Measurements from ENCODE around the gene ZBTB34. TPM values are rescaled to one million over a fixed set of nuclear protein-coding genes. Genes with fewer than 3 reads are reported as not detected.
"Not testable (repeated sequence)": the region's sequence is repeated elsewhere in the genome, so short reads cannot be mapped to it uniquely, and the experiment has no call there.

The ZBTB34 gene
- 10 to 100 TPM; 10.8 to 15.9 (median 13.0) TPM for total RNA-seq

GRCh38 chr9:126860077-126860756, at the start of gene ZBTB34:
Gene ZBTB34, plus strand, starts transcription at chr9:126860639. Its CDS starts 18,761 bp downstream, at chr9:126879400.
- Histone ChIP-seq H3K4me1 (peaks cover 39% of the 10 kb centered on the region), H3K36me3 (peaks cover 3% of the 10 kb centered on the region), H3K27ac (peak within 1 kb of the TSS; percentile 91), H3K4me3 (peak within 1 kb of the TSS; percentile 97), H3K9me3 (no peaks in the 10 kb centered on the region), H3K27me3 (no peaks in the 10 kb centered on the region)
- TF ChIP-seq CTCF (IDR thresholded peaks at IDR 0.05) (peak; percentile 96 to 100), EP300 (IDR thresholded peaks at IDR 0.05) (no peak)
- WGBS: under 1% methylated on average over 21 of the region's 67 CpGs
- peak in 1 of 2 donors; percentile 76 for DNase-seq (ENCODE audit: low spot score in 2 of 2)

DNA sequence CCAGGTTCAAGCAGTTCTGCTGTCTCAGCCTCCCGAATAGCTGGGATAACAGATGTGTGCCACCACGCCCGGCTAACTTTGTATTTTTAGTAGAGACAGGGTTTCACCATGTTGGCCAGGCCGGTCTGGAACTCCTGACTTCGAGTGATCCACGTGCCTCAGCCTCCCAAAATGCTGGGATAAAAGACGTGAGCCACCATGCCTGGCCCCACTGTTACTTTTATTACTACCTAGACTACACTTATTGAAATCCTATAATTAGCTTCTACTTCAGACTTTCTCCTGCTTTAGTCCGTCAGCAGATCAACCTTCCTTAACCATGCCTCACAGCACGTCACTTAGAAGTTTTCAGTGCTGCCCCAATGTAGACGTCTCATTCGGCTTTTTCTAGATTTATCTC, 47.4 kb upstream of the ZBTB34 start:
- no peak overlapping the region for H3K27ac ChIP-seq
- peaks cover 43% of the 10 kb centered on the region for H3K36me3 ChIP-seq
- DNase-seq (ENCODE audit: low spot score in 2 of 2): no peak
- H3K4me3 ChIP-seq: no peak overlapping the region
- H3K4me1 ChIP-seq: peaks cover 11% of the 10 kb centered on the region
- WGBS: 96% methylated on average over 11 of the region's 11 CpGs
- H3K27me3 ChIP-seq: no peaks in the 10 kb centered on the region
- TF ChIP-seq EP300 (IDR thresholded peaks at IDR 0.05): no peak
- no peak for TF ChIP-seq POLR2A (IDR thresholded peaks at IDR 0.05)
- no peak for TF ChIP-seq POLR2AphosphoS5 (IDR thresholded peaks at IDR 0.05)
- TF ChIP-seq CTCF (IDR thresholded peaks at IDR 0.05): no peak
- peaks cover 1% of the 10 kb centered on the region for H3K9me3 ChIP-seq

DNA sequence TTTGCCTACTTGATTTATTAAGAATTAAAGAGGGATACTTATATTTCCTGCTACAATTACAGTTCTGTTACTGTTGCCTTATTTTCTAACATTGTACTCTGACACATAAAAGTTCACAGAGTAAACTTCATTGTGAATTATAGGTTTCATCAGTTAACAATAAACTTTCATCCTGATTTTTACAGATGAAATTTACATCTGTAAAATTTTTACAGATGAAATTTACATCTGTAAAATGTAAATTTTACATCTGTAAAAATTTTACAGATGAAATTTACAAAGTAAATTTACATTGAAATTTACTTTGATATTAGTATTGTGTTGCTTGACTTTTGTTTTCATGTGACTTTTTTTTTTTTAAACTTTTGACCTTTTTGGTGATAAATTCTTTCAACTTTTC, 46.3 kb upstream of the ZBTB34 start:
- TF ChIP-seq POLR2AphosphoS5 (IDR thresholded peaks at IDR 0.05) (no peak), POLR2A (IDR thresholded peaks at IDR 0.05) (no peak), CTCF (IDR thresholded peaks at IDR 0.05) (no peak), EP300 (IDR thresholded peaks at IDR 0.05) (no peak)
- Histone ChIP-seq H3K9me3 (peaks cover 7% of the 10 kb centered on the region), H3K27ac (no peak overlapping the region), H3K36me3 (peaks cover 48% of the 10 kb centered on the region), H3K27me3 (no peaks in the 10 kb centered on the region), H3K4me3 (no peak overlapping the region), H3K4me1 (peaks cover 3% of the 10 kb centered on the region)
- DNase-seq (ENCODE audit: low spot score in 2 of 2): no peak

DNA sequence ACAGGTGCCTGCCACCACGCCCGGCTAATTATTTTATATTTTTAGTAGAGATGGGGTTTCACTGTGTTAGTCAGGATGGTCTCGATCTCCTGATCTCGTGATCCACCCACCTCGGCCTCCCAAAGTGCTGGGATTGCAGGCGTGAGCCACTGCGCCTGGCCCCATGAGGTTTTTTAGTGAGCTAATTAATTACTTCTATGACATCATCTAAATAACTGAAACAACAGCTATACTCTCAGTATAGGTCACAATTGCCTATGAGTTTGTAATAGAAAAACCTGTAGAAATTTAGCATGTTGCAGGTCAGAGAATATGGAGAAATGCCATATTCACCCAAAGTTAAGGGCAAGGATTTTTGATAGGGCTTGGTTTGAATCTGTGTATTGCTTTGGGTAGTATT, 42.8 kb upstream of the ZBTB34 start:
- H3K4me3 ChIP-seq; H3K9me3 ChIP-seq; H3K27me3 ChIP-seq; H3K27ac ChIP-seq; H3K4me1 ChIP-seq; DNase-seq (ENCODE audit: low spot score in 2 of 2): not testable (repeated sequence)
- WGBS: 99% methylated on average over 7 of the region's 7 CpGs
- peaks cover 35% of the 10 kb centered on the region for H3K36me3 ChIP-seq

GRCh38 chr9:126818482-126818881, 42.0 kb upstream of the ZBTB34 start:
- 92% methylated on average over 5 of the region's 5 CpGs for WGBS
- H3K4me3 ChIP-seq: no peak overlapping the region
- DNase-seq (ENCODE audit: low spot score in 2 of 2): no peak
- H3K27ac ChIP-seq: no peak overlapping the region
- peaks cover 7% of the 10 kb centered on the region for H3K9me3 ChIP-seq
- no peaks in the 10 kb centered on the region for H3K4me1 ChIP-seq
- peaks cover 27% of the 10 kb centered on the region for H3K36me3 ChIP-seq
- no peak for TF ChIP-seq POLR2A (IDR thresholded peaks at IDR 0.05)
- TF ChIP-seq CTCF (IDR thresholded peaks at IDR 0.05): no peak
- TF ChIP-seq EP300 (IDR thresholded peaks at IDR 0.05): no peak
- TF ChIP-seq POLR2AphosphoS5 (IDR thresholded peaks at IDR 0.05): no peak
- H3K27me3 ChIP-seq: no peaks in the 10 kb centered on the region

DNA sequence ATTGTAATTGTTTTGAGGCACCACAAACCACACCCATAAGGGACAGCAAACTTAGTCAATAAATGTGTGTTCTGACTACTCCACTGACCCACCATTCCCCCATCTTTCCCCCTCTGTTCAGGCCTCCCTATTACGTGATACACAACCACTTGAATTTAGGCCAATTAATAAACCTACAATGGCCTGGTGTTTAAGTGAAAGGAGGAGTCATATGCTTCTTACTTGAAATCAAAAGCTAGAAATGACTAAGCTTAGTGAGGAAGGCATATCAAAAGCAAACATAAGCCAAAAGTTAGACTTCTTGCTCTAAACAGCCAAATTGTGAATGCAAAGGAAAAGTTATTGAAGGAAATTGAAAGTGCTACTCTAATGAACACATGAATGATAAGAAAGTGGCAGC, 41.0 kb upstream of the ZBTB34 start:
- no peak for TF ChIP-seq POLR2A (IDR thresholded peaks at IDR 0.05)
- no peak for TF ChIP-seq CTCF (IDR thresholded peaks at IDR 0.05)
- TF ChIP-seq EP300 (IDR thresholded peaks at IDR 0.05): no peak
- no peak for TF ChIP-seq POLR2AphosphoS5 (IDR thresholded peaks at IDR 0.05)
- H3K36me3 ChIP-seq: peaks cover 23% of the 10 kb centered on the region
- WGBS: 91% methylated on average over 1 of the region's 1 CpG

More for the DNA sequence above, 41.0 kb upstream of the ZBTB34 start:
- DNase-seq (ENCODE audit: low spot score in 2 of 2): no peak
- H3K27me3 ChIP-seq: no peaks in the 10 kb centered on the region
- no peaks in the 10 kb centered on the region for H3K4me1 ChIP-seq
- H3K4me3 ChIP-seq: no peak overlapping the region
- H3K27ac ChIP-seq: no peak overlapping the region
- peaks cover 7% of the 10 kb centered on the region for H3K9me3 ChIP-seq
